ENCODE results near the gene CACNB3. TPM values are rescaled to one million over a fixed set of nuclear protein-coding genes. Genes with fewer than 3 reads are reported as not detected.

CACNB3 gene
- polyA plus RNA-seq, 3 donors, result 49.7 to 60.4 (median 56.8) TPM

DNA sequence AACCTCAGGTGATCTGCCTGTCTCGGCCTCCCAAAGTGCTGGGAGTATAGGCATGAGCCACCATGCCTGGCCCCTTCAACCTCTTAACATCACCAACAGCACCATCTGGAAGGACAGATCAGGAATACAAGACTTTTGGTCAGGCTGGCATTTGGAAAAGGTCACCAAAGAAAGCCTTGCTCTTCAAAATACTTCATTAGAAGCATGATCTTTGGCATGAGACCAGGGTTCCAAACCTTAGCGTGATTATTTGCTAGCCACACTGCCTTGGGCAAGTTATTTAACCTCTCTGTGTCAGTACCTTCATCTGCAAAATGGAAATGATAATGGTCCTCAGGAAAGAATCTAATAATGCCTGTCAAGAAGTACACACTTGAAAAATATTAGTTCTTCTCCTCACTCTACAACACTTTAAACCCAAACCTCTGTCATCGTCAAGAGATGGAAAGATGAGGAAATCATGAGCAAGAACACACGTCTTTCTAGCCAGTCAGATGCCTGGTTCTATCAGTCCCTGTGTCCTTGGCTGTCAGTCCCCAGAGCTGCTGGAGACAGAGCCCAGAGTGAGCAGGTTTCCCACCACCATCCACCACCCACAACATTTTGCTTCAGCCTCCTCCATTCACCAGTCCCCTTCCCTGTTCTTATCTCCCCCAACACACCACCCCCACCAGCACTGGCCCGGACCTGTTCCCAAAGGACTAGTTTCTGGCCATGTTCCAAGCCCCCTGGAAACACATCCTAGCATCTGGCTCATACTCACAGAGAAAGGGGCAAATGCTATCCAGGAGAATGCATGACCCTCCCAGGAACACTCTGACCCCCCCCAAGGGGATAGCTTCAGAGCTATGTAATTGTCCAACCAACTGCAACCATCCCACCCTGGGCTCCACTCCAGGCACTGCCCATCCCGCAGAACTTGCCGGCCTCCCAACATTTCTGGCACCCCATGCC, 31.4 kb upstream of the CACNB3 start:
- no peak for DNase-seq (ENCODE audit: extremely low read depth in 1 of 11, low read depth in 9 of 11, low spot score in 4 of 11)

DNA sequence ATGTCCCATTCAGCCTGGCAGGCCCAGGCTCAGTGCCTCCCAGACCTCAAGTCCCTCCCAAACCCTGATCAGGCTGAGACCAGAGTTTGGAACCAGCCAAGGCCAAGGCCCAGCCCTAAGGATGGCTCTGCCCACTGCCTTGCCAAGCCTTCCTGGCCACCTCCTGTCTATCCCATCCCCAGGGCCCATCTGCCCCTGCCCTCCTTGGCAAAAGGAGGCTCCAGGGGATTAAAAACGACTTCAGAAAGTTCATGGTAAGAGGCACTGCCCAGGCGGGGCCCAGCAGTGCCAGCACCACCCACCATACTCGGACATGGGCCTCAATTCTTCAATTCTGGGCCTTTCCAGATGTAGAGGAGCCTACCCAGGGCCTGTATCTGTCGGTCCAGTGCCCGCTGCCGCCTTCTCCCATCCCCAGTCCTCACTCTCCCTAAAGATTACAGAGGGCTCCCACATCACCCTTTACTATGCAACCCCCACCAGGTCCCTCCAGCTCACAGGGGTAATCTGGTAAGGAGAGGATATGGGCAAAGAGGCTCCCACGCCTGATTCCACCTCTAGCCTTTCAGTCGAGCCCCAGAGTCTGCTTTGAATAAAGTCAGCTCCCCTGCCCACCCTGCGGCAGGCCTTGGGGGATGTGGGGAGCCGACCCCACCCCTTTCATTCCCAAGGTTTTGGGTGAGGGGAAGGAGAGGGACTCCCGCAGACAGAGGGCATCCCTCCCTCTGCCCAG, 30.3 kb upstream of the CACNB3 start:
- no peak for DNase-seq (ENCODE audit: extremely low read depth in 1 of 11, low read depth in 9 of 11, low spot score in 4 of 11)

DNA sequence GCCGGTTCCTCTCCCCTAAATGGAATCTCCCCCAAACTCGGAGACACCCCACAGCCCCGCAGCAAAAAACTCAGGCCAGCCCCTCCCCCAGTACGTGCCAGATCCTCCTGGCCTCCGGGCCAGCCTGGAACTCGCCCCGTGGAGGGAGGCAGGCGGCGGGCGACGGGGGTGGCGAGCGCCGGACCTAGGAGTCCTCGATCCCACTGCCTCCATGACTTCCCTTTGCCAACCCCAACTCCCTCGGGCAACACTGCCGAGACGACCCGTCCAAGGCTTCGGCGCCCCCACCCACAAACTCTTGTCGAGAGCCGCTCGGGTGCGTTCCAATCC, 29.8 kb upstream of the CACNB3 start:
- DNase-seq (ENCODE audit: extremely low read depth in 1 of 11, low read depth in 9 of 11, low spot score in 4 of 11), result no peak

- DNase-seq (ENCODE audit: extremely low read depth in 1 of 11, low read depth in 9 of 11, low spot score in 4 of 11), result peak in 6 of 11 donors; percentile 71 to 86 (median 78)
These were observed 29.2 kb upstream of the CACNB3 start, which contains the start of gene ADCY6 for GRCh38 chr12:48788854-48789775. Gene ADCY6, minus strand, starts transcription at chr12:48789089. Its CDS starts 5,655 bp downstream, at chr12:48783434.

GRCh38 chr12:48789858-48790326, 28.4 kb upstream of the CACNB3 start:
- no peak for DNase-seq (ENCODE audit: extremely low read depth in 1 of 11, low read depth in 9 of 11, low spot score in 4 of 11)

- DNase-seq (ENCODE audit: extremely low read depth in 1 of 11, low read depth in 9 of 11, low spot score in 4 of 11), result no peak
These were observed 24.6 kb upstream of the CACNB3 start for GRCh38 chr12:48793696-48794095.

DNA sequence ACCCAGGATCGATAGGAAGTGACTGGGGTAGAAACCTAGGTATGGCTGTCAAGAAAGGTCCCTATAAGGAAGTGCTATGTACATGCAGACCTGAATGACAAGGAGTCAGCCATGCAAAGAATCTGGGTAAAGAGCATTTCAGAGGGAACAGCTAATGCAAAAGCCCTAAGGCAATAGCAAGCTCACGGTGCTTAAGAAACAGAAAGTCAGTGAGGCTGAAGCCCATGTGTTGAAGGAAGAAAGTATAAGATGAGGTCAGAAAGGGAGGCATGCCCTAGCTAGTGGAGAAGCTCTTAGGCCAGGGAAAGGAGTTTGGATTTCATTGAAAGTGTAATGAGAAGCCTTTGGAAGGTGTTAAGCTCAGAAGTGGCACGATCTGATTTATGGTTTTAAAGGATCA, 23.4 kb upstream of the CACNB3 start:
- no peak for DNase-seq (ENCODE audit: extremely low read depth in 1 of 11, low read depth in 9 of 11, low spot score in 4 of 11)

- DNase-seq (ENCODE audit: extremely low read depth in 1 of 11, low read depth in 9 of 11, low spot score in 4 of 11), result peak in 2 of 11 donors; percentile 64 to 70
These were observed 22.5 kb upstream of the CACNB3 start for GRCh38 chr12:48795550-48796455.

DNA sequence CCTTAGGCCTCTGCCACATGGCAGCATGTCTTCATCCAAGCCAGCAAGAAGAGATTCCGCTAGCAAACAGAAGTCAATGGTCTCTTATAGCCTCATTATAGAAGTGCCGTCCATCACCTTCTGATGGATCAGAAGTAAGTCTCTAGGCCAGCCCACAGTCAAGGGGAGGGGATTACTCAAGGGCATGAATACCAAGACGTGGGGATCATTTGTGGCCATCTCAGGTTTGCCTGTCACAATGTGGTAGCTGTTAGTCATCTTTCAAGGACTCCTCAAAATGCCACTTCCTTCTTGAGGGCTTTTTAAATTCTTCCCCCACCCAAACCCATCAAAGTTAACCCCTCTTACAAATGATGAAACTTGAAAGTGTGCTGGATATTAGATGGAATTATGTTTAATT, 21.3 kb upstream of the CACNB3 start:
- no peak for DNase-seq (ENCODE audit: extremely low read depth in 1 of 11, low read depth in 9 of 11, low spot score in 4 of 11)

- DNase-seq (ENCODE audit: extremely low read depth in 1 of 11, low read depth in 9 of 11, low spot score in 4 of 11), result no peak
These were observed 17.8 kb upstream of the CACNB3 start for GRCh38 chr12:48800457-48800856.

DNA sequence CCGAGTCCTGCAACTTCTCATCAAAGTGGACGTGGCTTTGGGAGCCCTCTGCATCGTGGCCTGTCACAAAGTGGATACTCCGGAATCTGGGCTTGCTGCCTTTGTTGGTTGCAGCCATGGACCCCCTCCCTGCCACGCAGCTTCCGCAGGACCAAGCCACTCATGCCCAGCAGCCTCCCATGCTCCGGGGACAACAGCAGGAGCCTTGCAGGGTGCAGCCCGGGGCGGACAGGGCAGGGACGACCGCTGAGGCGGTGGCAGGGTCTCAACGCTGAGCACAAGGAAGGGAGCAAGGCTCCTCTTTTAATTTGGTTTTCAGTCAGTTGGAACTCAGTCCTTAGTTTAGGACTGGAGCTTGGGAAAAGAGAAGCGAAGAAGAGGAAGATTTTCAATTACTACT, 17.3 kb upstream of the CACNB3 start:
- DNase-seq (ENCODE audit: extremely low read depth in 1 of 11, low read depth in 9 of 11, low spot score in 4 of 11), result no peak

GRCh38 chr12:48803675-48804074, 14.6 kb upstream of the CACNB3 start:
- no peak for DNase-seq (ENCODE audit: extremely low read depth in 1 of 11, low read depth in 9 of 11, low spot score in 4 of 11)

- no peak for DNase-seq (ENCODE audit: extremely low read depth in 1 of 11, low read depth in 9 of 11, low spot score in 4 of 11)
These were observed 10.3 kb upstream of the CACNB3 start for GRCh38 chr12:48807981-48808380.

- DNase-seq (ENCODE audit: extremely low read depth in 1 of 11, low read depth in 9 of 11, low spot score in 4 of 11), result peak in 1 of 11 donors; percentile 67
These were observed 7.3 kb upstream of the CACNB3 start for GRCh38 chr12:48810903-48811431.

DNA sequence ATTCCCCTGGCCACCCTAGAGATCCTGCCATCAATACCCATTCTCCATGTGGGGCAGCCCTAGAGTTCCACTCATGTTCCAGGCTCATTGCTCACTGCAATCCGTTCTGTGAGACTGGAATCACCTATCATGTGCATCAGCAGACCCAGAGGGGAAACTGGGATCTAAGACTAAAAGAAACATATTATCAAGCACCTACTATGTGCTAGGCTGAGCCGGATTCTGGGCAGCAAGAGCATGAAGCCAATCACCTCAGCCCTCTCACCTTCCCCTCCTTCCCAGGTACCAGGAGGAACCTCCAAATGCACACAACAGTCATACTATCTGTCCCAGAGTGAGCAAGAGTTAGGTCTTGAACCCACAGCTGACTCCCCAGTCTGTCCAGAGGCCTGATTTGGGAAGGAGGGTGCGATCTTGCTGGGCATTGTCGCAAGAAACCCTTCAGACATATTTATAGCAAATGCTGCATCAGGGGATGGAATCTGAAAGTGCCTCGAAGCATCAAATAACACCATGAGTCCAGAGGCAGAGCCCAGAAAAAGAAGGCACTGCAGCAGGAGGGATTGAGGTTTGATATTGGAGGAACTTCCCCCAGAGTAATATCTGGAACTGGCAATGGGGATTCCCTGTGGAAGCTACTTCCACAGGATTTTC, 6.7 kb upstream of the CACNB3 start:
- DNase-seq (ENCODE audit: extremely low read depth in 1 of 11, low read depth in 9 of 11, low spot score in 4 of 11), result no peak

GRCh38 chr12:48812389-48812788, 5.9 kb upstream of the CACNB3 start:
- DNase-seq (ENCODE audit: extremely low read depth in 1 of 11, low read depth in 9 of 11, low spot score in 4 of 11), result no peak
